Measurements from ENCODE around the gene PAPPA2. TPM values are rescaled to one million over a fixed set of nuclear protein-coding genes. Genes with fewer than 3 reads are reported as not detected.

PAPPA2 gene
- total and polyA plus RNA-seq, 11 donors = 0.04 to 1.5 (median 0.38) TPM

DNA sequence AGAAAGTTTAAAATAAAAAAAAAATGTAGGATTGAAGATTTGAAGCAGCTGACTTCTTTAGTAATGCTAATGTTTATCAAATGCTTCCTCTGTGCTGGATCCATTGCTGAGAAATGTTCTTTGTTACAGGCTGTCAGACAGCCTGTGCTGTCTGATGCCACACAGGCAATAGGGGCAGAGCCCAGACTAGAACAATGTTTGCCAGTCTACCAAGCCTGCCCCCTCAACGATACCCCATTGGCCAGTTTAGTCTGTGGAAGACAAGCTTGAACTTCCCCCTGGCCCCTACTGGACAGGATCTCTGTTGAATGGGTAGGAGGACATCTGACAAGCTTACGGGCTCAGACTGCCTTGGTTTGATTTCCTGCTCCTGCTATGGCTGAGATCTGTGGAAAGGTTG lies 79.4 kb downstream of the PAPPA2 start:
- Histone ChIP-seq H3K4me3 (no peak overlapping the region), H3K36me3 (no peaks in the 10 kb centered on the region), H3K9me3 (no peaks in the 10 kb centered on the region), H3K27me3 (peaks cover 0 to 7% (median 0%) of the 10 kb centered on the region in 9 donors), H3K27ac (no peak overlapping the region), H3K4me1 (no peaks in the 10 kb centered on the region)
- intact Hi-C loops (cut with DNase I) = no loop called here
- 58 to 65% (median 62%) methylated on average over 2 of the region's 2 CpGs for WGBS, 4 donors
- no peak for TF ChIP-seq POLR2A (IDR thresholded peaks at IDR 0.05)
- TF ChIP-seq, protein P1, sequence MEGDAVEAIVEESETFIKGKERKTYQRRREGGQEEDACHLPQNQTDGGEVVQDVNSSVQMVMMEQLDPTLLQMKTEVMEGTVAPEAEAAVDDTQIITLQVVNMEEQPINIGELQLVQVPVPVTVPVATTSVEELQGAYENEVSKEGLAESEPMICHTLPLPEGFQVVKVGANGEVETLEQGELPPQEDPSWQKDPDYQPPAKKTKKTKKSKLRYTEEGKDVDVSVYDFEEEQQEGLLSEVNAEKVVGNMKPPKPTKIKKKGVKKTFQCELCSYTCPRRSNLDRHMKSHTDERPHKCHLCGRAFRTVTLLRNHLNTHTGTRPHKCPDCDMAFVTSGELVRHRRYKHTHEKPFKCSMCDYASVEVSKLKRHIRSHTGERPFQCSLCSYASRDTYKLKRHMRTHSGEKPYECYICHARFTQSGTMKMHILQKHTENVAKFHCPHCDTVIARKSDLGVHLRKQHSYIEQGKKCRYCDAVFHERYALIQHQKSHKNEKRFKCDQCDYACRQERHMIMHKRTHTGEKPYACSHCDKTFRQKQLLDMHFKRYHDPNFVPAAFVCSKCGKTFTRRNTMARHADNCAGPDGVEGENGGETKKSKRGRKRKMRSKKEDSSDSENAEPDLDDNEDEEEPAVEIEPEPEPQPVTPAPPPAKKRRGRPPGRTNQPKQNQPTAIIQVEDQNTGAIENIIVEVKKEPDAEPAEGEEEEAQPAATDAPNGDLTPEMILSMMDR (IDR thresholded peaks at IDR 0.05) = no peak
- ATAC-seq (no peak), DNase-seq (no peak)

GRCh38 chr1:176543360-176544129 lies 80.6 kb downstream of the PAPPA2 start:
- 76 to 86% (median 81%) methylated on average over 2 of the region's 2 CpGs for WGBS, 4 donors

GRCh38 chr1:176545034-176545639 lies 82.2 kb downstream of the PAPPA2 start:
- no peaks in the 10 kb centered on the region for H3K9me3 ChIP-seq
- 80 to 93% (median 87%) methylated on average over 4 of the region's 4 CpGs for WGBS, 4 donors
- no peak for ATAC-seq
- intact Hi-C loops (cut with DNase I) = loop anchor here in 1 of 10 donors (5.0 kb wide), 1 partner anchor 682 kb away; no protein-coding TSS in a partner anchor
- no peaks in the 10 kb centered on the region for H3K36me3 ChIP-seq
- H3K4me3 ChIP-seq = no peak overlapping the region
- no peak overlapping the region for H3K27ac ChIP-seq
- DNase-seq = no peak
- H3K4me1 ChIP-seq = no peaks in the 10 kb centered on the region
- TF ChIP-seq, protein P1 (IDR thresholded peaks at IDR 0.05) = no peak
- no peak for TF ChIP-seq POLR2A (IDR thresholded peaks at IDR 0.05)
- H3K27me3 ChIP-seq = peaks cover 0 to 9% (median 0%) of the 10 kb centered on the region in 9 donors

More at GRCh38 chr1:176543360-176544129, 80.6 kb downstream of the PAPPA2 start:
- intact Hi-C loops (cut with DNase I) = no loop called here
- ATAC-seq (no peak), DNase-seq (no peak)
- H3K36me3 ChIP-seq = no peaks in the 10 kb centered on the region
- peaks cover 0 to 7% (median 0%) of the 10 kb centered on the region in 9 donors for H3K27me3 ChIP-seq
- no peak overlapping the region for H3K27ac ChIP-seq
- H3K4me1 ChIP-seq = no peaks in the 10 kb centered on the region
- no peaks in the 10 kb centered on the region for H3K9me3 ChIP-seq
- H3K4me3 ChIP-seq = no peak overlapping the region
- TF ChIP-seq POLR2A (IDR thresholded peaks at IDR 0.05) = no peak
- TF ChIP-seq, protein P1 (IDR thresholded peaks at IDR 0.05) = no peak

DNA sequence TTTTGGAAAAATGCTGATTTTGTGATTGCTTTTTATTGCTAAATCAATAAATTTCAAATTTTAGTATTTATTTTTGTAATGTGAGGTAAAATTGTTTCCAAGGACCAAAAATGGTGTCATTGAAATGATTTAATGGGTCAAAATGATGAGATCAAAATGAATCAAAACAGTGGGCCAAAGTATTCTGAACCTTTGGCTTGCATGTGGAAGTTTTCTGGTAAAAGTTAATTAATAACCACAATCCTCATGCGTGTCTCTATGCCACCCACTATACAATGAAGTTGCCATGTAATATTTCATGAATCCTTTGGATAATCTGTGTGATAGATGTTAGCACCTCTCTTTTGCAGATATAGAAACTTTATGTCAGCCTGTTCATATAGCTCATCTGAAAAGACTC lies 83.8 kb downstream of the PAPPA2 start:
- Histone ChIP-seq H3K4me1 (peaks cover 0 to 5% (median 0%) of the 10 kb centered on the region in 12 donors), H3K27me3 (peaks cover 0 to 20% (median 0%) of the 10 kb centered on the region in 9 donors), H3K9me3 (no peaks in the 10 kb centered on the region), H3K4me3 (no peak overlapping the region), H3K27ac (no peak overlapping the region), H3K36me3 (no peaks in the 10 kb centered on the region)
- 80 to 94% (median 85%) methylated on average over 1 of the region's 1 CpG for WGBS, 4 donors
- ATAC-seq (no peak), DNase-seq (no peak)
- intact Hi-C loops (cut with DNase I) = loop anchor here in 1 of 10 donors (5.0 kb wide), 1 partner anchor 680 kb away; no protein-coding TSS in a partner anchor
- TF ChIP-seq POLR2A (IDR thresholded peaks at IDR 0.05) = no peak
- TF ChIP-seq, protein P1 (IDR thresholded peaks at IDR 0.05) = no peak
